IPS DF 4.7 (cell line): ENCODE measurements around the gene TFDP2.
"Not testable (repeated sequence)": the region's sequence is repeated elsewhere in the genome, so short reads cannot be mapped to it uniquely, and the experiment has no call there.

Source experiments
- DNase-seq: peaks from one replicate; pipeline ENCODE4 v3.0.0-alpha.2; 2013; ENCODE audit warnings: low spot score; ENCODE audit errors: extremely low read depth

Gene TFDP2

DNA sequence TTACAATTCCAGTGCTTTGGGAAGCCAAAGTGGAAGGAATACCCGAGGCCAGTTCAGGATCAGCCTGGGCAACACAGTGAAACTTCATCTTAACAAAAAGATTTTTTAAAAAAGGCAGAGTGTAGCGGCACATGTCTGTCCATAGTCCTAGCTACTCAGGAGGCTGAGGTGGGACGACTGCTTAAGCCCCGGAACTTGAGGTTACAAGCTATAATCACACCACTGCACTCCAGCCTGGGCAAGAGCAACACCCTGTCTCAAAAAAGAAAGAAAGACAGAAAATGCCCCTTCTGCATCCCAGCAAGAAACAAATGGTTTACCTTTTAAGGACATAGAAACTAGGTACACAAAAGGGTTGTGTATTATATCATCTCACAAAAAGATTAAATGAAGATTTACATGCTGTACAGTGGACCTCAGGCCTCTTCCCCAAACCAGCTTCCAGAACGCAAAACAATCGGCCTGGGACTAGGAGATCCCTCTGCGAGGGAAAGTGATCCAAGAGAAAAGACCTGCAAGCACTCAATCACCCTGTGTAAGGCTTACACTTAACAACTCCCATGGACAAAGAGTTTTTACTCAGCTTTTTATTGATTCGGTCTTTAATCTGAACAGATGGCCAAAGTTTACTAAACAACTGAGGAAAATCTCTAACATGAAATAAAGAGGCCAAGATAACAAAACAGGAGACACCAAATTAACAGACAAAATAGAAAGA lies 21.2 kb downstream of the TFDP2 start:
- no peak for DNase-seq

DNA sequence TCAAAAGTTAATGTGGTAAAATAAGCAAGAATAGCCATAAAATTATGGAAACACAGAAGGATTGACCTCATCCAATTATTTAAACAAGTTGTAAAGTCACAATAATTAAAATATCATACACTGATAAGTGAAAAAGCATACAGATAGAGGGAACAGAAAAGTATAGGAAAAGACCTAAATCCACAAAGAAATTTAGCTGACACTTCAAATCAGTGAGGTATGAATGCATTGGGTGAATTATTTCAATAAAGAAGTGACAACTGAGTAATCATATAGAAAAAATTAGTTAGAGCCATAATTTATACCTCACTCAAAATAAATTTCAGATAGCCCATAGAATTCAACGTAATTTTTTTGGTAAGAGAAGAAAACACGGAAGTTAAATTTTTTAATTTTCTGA lies 25.1 kb downstream of the TFDP2 start:
- DNase-seq = no peak

GRCh38 chr3:142120707-142121106 lies 28.6 kb downstream of the TFDP2 start:
- no peak for DNase-seq

GRCh38 chr3:142118911-142119310 lies 30.4 kb downstream of the TFDP2 start:
- DNase-seq = no peak

DNA sequence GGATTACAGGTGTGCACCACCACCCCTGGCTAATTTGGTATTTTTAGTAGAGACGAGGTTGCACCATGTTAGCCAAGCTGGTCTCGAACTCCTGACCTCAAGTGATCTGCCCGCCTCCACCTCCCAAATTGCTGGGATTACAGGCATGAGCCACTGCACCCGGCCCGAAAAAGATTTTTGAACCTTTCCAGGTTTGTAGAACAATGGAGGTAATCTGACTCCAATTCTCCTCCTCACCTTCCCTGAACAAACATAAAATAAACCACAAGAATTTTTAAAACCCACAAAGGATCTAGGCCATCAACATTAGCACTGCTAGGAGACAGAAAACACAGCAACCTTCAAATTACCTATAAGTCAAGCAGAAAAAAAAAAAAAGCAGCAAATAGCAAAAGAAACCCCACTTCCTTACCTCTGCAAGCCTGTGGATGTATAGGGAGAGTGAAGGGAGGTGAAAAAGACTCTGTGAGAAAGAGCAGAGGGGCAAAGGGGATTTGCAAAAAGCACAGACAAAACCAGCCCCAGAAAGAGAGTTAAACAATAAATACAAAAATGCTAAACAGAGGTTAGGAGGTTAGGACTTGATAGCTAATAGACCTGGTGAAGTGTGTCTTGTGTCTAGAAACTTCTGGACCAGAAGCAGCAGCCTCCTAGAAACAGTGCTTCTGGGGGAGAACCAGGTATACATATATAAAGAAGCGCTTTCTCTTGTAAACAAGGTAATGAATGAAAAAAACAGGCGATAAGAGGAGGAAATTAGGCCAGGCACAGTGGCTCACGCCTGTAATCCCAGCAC lies 32.1 kb downstream of the TFDP2 start:
- no peak for DNase-seq

GRCh38 chr3:142115867-142116668 lies 33.3 kb downstream of the TFDP2 start:
- DNase-seq = no peak

GRCh38 chr3:142112601-142113000 lies 36.7 kb downstream of the TFDP2 start:
- DNase-seq = no peak

GRCh38 chr3:142106548-142106947 lies 42.8 kb downstream of the TFDP2 start:
- DNase-seq = no peak

- DNase-seq = no peak
These were observed 43.4 kb downstream of the TFDP2 start for GRCh38 chr3:142105991-142106390.

DNA sequence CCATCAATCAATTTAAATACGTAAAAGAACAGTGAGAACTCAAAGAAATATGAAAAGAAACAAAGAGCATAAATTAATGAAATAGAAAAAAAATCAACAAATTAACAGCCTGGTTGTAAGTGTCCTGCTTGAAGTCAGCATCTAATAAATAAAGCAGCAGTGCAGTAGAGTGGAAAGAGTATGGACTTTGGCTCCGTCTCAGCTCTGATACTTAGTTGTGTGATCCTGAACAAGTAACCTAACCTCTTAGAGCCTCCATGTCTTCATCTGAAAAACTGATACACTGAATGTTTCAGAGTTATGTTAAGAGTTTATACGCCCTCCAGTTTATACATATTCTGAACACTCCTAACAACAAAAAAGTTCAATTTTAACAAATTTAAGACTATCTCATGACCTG lies 44.6 kb downstream of the TFDP2 start:
- DNase-seq = no peak

GRCh38 chr3:142098964-142099363 lies 50.4 kb downstream of the TFDP2 start:
- no peak for DNase-seq

GRCh38 chr3:142097099-142097843 lies 52.1 kb downstream of the TFDP2 start:
- DNase-seq = no peak

- DNase-seq = no peak
These were observed 53.5 kb downstream of the TFDP2 start for GRCh38 chr3:142095841-142096240.

- DNase-seq = not testable (repeated sequence)
These were observed 60.4 kb downstream of the TFDP2 start for GRCh38 chr3:142088925-142089324.

DNA sequence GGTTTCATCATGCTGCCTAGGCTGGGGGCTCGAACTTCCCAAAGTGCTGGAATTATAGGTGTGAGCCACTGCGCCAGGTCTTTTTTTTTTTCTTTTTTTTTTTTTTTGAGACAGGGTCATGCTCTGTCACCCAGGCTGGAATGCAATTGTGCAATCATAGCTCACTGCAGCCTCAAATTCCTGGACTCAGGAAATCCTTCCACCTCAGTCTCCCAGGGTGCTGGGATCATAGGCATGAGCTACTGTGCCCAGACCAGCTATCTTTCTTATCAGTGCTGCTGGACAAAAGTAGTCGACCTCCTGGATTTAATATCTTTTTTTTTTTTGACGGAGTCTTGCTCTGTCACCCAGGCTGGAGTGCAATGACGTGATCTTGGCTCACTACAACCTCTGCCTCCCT lies 60.8 kb downstream of the TFDP2 start:
- no peak for DNase-seq

DNA sequence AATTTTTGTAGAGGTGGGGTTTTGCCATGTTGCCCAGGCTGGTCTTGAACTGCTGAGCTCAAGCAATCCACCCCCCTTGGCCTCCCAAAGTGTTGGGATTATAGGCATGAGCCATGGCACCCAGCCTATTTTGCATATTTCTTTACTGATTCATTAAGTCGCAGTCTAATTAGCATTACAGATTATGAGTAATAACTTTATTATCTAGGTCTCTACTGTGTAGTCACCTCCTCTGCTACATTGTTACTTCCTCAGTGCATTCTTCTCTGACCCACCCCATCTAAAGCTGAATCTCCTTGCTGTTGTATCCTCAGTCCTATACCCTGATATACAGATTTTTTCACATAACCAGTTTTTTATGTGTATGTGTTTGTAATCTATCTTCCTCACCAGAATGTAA lies 61.7 kb downstream of the TFDP2 start:
- no peak for DNase-seq

- no peak for DNase-seq
These were observed 62.7 kb downstream of the TFDP2 start for GRCh38 chr3:142086581-142087090.

DNA sequence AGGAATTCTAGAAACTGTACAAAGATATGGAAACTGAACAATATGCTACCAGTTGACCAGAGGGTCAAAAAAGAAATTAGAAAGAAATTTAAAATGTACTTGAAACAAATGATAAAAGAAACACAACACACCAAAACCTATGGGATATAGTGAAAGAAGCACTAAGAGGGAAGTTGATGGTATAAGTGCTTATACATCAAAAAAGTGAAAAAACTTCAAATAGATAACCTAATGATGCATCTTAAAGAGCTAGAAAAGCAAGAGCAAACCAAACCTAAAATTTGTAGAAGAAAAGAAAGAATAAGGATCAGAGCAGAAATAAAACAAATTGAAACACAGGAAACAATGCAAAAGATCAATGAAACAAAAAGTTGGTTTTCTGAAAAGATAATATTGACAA lies 68.2 kb downstream of the TFDP2 start:
- no peak for DNase-seq

DNA sequence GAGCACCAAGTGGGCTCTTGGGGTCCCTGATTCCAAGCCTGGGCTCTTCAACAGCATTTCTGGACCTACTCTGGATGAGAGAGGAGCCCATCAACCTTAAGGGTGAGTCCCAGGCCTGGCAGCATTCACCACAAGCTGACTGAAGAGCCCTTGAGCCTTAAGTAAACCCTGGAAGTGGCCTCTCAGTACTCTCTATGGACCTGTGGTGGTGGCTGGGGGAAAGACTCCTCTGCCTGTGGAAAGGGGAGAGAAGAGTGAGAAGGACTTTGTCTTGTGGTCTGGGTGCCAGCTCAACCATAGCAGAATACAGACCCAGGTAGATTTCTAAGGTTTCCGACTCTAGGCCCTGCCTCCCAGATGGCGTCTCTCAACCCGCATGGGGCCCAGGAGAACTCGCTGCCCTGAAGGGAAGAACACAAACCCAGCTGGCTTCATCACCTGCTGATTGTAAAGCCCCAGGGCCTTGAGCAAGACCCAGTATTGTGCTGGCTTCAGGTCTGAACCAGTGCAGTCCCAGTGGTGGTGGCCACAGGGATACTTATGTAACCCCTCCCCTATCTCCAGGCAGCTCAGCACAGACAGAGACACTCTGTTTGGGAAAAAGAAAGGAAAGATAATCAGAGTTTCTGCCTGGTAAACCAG lies 71.4 kb downstream of the TFDP2 start:
- no peak for DNase-seq

DNA sequence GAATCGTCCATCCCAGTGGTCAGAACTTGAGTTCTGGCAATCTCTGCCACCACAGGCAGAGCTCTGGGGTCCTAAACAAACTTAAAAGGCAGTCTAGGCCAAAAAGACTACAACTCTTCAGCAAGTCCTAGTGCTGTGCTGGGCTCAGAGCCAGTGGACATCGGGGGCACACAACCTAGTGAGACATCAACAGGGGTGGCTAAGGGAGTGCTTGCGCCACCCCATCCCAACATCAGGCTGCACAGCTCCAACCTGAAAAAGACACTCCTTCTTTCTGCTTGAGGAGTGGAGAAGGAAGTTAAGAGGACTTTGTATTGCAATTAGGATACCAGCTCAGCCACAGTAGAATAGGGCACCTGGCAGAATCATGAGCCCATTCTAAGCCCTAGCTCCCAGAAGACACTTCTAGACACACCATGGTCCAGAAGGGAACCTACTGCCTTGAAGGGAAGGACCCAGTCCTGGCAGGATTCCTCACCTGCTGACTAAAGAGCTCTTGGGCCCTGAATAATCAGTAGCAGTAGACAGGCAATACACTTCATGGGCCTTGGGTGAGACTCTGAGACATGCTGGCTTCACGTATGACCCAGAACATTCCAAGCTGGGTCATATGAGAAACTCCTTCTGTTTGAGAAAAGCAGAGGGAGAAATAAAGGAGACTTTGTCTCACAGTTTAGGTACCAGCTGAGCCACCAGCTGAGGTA lies 72.0 kb downstream of the TFDP2 start:
- no peak for DNase-seq
